SK-N-SH treated with all-trans-retinoic acid at 6 μM for 48 hours (cell line): ENCODE results near the gene JAM2.

Experiments used
- ATAC-seq: fragments of 200-7000 bp; cut with Tn5 transposase; 3 replicates; pipeline ENCODE4 v1.9.1; 2020; ENCODE audit warnings: mild to moderate bottlenecking, moderate library complexity
- BACH2 ChIP-seq: fragments of 250-450 bp; sonication (Bioruptor Pico); IDR thresholded peaks from 2 replicates; pipeline ENCODE4 v1.9.0; 2021; ENCODE audit warnings: mild to moderate bottlenecking, borderline replicate concordance
- CSRNP3 ChIP-seq: fragments of 250-450 bp; sonication (Bioruptor Pico); IDR thresholded peaks from 2 replicates; pipeline ENCODE4 v1.5.1; 2021; ENCODE audit warnings: mild to moderate bottlenecking, moderate library complexity
- PATZ1 ChIP-seq: fragments of 250-450 bp; sonication (Bioruptor Pico); IDR thresholded peaks from 2 replicates; pipeline ENCODE4 v1.8.0; 2020; ENCODE audit warnings: mild to moderate bottlenecking, moderate library complexity, borderline replicate concordance
- POU6F1 ChIP-seq: fragments of 250-450 bp; sonication (Bioruptor Pico); IDR thresholded peaks from 2 replicates; pipeline ENCODE4 v1.8.0; 2021; ENCODE audit warnings: low read depth, mild to moderate bottlenecking, moderate library complexity, borderline replicate concordance
- RARB ChIP-seq: fragments of 250-450 bp; sonication (Bioruptor Pico); IDR thresholded peaks from 2 replicates; pipeline ENCODE4 v1.8.0; 2021; ENCODE audit warnings: mild to moderate bottlenecking, moderate library complexity
- SNAI2 ChIP-seq: fragments of 250-450 bp; sonication (Bioruptor Pico); IDR thresholded peaks from 2 replicates; pipeline ENCODE4 v1.5.0; 2020; ENCODE audit warnings: mild to moderate bottlenecking, moderate library complexity
- TOX ChIP-seq: fragments of 250-450 bp; sonication (Bioruptor Pico); IDR thresholded peaks from 2 replicates; pipeline ENCODE4 v1.8.0; 2021; ENCODE audit warnings: mild to moderate bottlenecking, moderate library complexity, borderline replicate concordance
- TSHZ2 ChIP-seq: fragments of 250-450 bp; sonication (Bioruptor Pico); IDR thresholded peaks from 2 replicates; pipeline ENCODE4 v1.5.0; 2020; ENCODE audit warnings: mild to moderate bottlenecking, moderate library complexity
- ZFP3 ChIP-seq: fragments of 250-450 bp; sonication (Bioruptor Pico); IDR thresholded peaks from 2 replicates; pipeline ENCODE4 v1.5.0; 2020; ENCODE audit warnings: mild to moderate bottlenecking, moderate library complexity
- ZFP30 ChIP-seq: fragments of 450-650 bp; formaldehyde crosslinking; IDR thresholded peaks from 2 replicates; pipeline ENCODE4 v1.5.0; 2022; ENCODE audit warnings: mild to moderate bottlenecking, moderate library complexity
- ZNF565 ChIP-seq: fragments of 450-650 bp; formaldehyde crosslinking; conservative IDR thresholded peaks from 2 replicates; pipeline ENCODE4 v1.5.0; 2020; ENCODE audit warnings: low read depth, mild to moderate bottlenecking, moderate library complexity
- ZNF70 ChIP-seq: fragments of 450-650 bp; formaldehyde crosslinking; IDR thresholded peaks from 2 replicates; pipeline ENCODE4 v1.5.0; 2020; ENCODE audit warnings: mild to moderate bottlenecking, moderate library complexity

Gene JAM2

GRCh38 chr21:25636727-25637126 lies 2.3 kb upstream of the JAM2 start (continued):
- no peak for TF ChIP-seq TSHZ2

GRCh38 chr21:25637851-25638659 lies 1.0 kb upstream of the JAM2 start:
- no peak for ATAC-seq
- TF ChIP-seq TSHZ2: no peak
- TF ChIP-seq RARB: no peak
- TF ChIP-seq POU6F1 (CRISPR knock-in tag): no peak

GRCh38 chr21:25639551-25640201 lies 618 bp downstream of the JAM2 start:
- no peak for TF ChIP-seq ZNF565 (CRISPR knock-in tag)
- peak; percentile 42; the same call in 1 of the 2 replicates for TF ChIP-seq PATZ1 (CRISPR knock-in tag)
- TF ChIP-seq, all 23 proteins: peak for 1
- peak; percentile 91 for ATAC-seq

- TF ChIP-seq ZFP3 (CRISPR knock-in tag) (no peak), BACH2 (CRISPR knock-in tag) (no peak), ZFP30 (CRISPR knock-in tag) (no peak), TOX (CRISPR knock-in tag) (no peak), SNAI2 (no peak), POU6F1 (CRISPR knock-in tag) (no peak), RARB (no peak), CSRNP3 (CRISPR knock-in tag) (no peak), TSHZ2 (no peak), ZNF70 (no peak)
- ATAC-seq: peak; percentile 77
These were observed 1.3 kb downstream of the JAM2 start for GRCh38 chr21:25640202-25640942.
